Effector memory CD4-positive, alpha-beta T cell (primary cell): ENCODE results near the gene NFATC2IP.
A peak's percentile ranks its signal among the peaks of the same experiment; 100 is the strongest.

ENCODE experiments used
- DNase-seq, 3 donors: peaks; one replicate each; pipeline ENCODE4 v3.0.0-alpha.2; 2020
- H3K27ac ChIP-seq: 2 replicates; pipeline ENCODE4 v1.7.0; 2013; ENCODE audit warnings: mild to moderate bottlenecking, low read length, moderate library complexity; ENCODE audit not compliant: insufficient read depth, poor library complexity, severe bottlenecking
- H3K27me3 ChIP-seq: replicated peaks from 2 replicates; pipeline ENCODE4 v1.7.0; 2013; ENCODE audit warnings: mild to moderate bottlenecking, low read length; ENCODE audit not compliant: insufficient read depth, control insufficient read depth, poor library complexity, severe bottlenecking
- H3K36me3 ChIP-seq: 2 replicates; pipeline ENCODE4 v1.7.0; 2013; ENCODE audit warnings: mild to moderate bottlenecking, low read length, moderate library complexity; ENCODE audit not compliant: control insufficient read depth, insufficient read depth
- H3K4me1 ChIP-seq: 2 replicates; pipeline ENCODE4 v1.7.0; 2013; ENCODE audit warnings: low read length, mild to moderate bottlenecking; ENCODE audit not compliant: control insufficient read depth, insufficient read depth, poor library complexity, severe bottlenecking
- H3K4me3 ChIP-seq: 2 replicates; pipeline ENCODE4 v1.7.0; 2013; ENCODE audit warnings: low read length, low read depth, mild to moderate bottlenecking; ENCODE audit not compliant: insufficient read depth, poor library complexity, severe bottlenecking
- H3K9me3 ChIP-seq: 2 replicates; pipeline ENCODE4 v1.7.0; 2013; ENCODE audit warnings: mild to moderate bottlenecking, low read length, moderate library complexity; ENCODE audit not compliant: control insufficient read depth

Gene NFATC2IP

GRCh38 chr16:28912558-28912957, 38.2 kb upstream of the NFATC2IP start:
- Histone ChIP-seq H3K4me1 (no peaks in the 10 kb centered on the region), H3K27me3 (no peaks in the 10 kb centered on the region), H3K4me3 (no peak overlapping the region), H3K9me3 (no peaks in the 10 kb centered on the region), H3K36me3 (peaks cover 27% of the 10 kb centered on the region), H3K27ac (no peak overlapping the region)
- DNase-seq = no peak

GRCh38 chr16:28913946-28914724, 36.6 kb upstream of the NFATC2IP start:
- Histone ChIP-seq H3K9me3 (no peaks in the 10 kb centered on the region), H3K27ac (no peak overlapping the region), H3K36me3 (peaks cover 26% of the 10 kb centered on the region), H3K27me3 (no peaks in the 10 kb centered on the region), H3K4me3 (no peak overlapping the region), H3K4me1 (no peaks in the 10 kb centered on the region)
- DNase-seq = no peak

- Histone ChIP-seq H3K27me3 (no peaks in the 10 kb centered on the region), H3K9me3 (no peaks in the 10 kb centered on the region), H3K36me3 (peaks cover 33% of the 10 kb centered on the region), H3K4me3 (no peak overlapping the region), H3K4me1 (no peaks in the 10 kb centered on the region), H3K27ac (no peak overlapping the region)
- DNase-seq = no peak
Observed at GRCh38 chr16:28915181-28915580, 35.6 kb upstream of the NFATC2IP start.

GRCh38 chr16:28917095-28917494, 33.6 kb upstream of the NFATC2IP start:
- Histone ChIP-seq H3K4me1 (no peaks in the 10 kb centered on the region), H3K27me3 (no peaks in the 10 kb centered on the region)

GRCh38 chr16:28918698-28919097, 32.0 kb upstream of the NFATC2IP start:
- no peaks in the 10 kb centered on the region for H3K27me3 ChIP-seq
- no peaks in the 10 kb centered on the region for H3K4me1 ChIP-seq
- H3K36me3 ChIP-seq = peaks cover 33% of the 10 kb centered on the region
- H3K4me3 ChIP-seq = no peak overlapping the region
- no peak overlapping the region for H3K27ac ChIP-seq
- no peaks in the 10 kb centered on the region for H3K9me3 ChIP-seq
- DNase-seq = no peak

More at GRCh38 chr16:28917095-28917494, 33.6 kb upstream of the NFATC2IP start:
- no peak for DNase-seq
- Histone ChIP-seq H3K9me3 (no peaks in the 10 kb centered on the region), H3K4me3 (no peak overlapping the region), H3K27ac (no peak overlapping the region), H3K36me3 (peaks cover 33% of the 10 kb centered on the region)

- Histone ChIP-seq H3K4me3 (no peak overlapping the region), H3K27me3 (no peaks in the 10 kb centered on the region), H3K27ac (no peak overlapping the region), H3K9me3 (no peaks in the 10 kb centered on the region), H3K36me3 (peaks cover 8% of the 10 kb centered on the region), H3K4me1 (peaks cover 11% of the 10 kb centered on the region)
- no peak for DNase-seq
Observed at GRCh38 chr16:28923231-28923587, 27.5 kb upstream of the NFATC2IP start.

GRCh38 chr16:28923652-28924398, 26.9 kb upstream of the NFATC2IP start:
- no peak for DNase-seq
- peaks cover 8% of the 10 kb centered on the region for H3K36me3 ChIP-seq
- peak overlapping the region; percentile 97 for H3K27ac ChIP-seq
- no peak overlapping the region for H3K4me3 ChIP-seq
- H3K9me3 ChIP-seq = no peaks in the 10 kb centered on the region
- H3K4me1 ChIP-seq = peaks cover 11% of the 10 kb centered on the region
- H3K27me3 ChIP-seq = no peaks in the 10 kb centered on the region

GRCh38 chr16:28924399-28924761, 26.4 kb upstream of the NFATC2IP start:
- DNase-seq = no peak
- no peaks in the 10 kb centered on the region for H3K27me3 ChIP-seq
- peaks cover 11% of the 10 kb centered on the region for H3K4me1 ChIP-seq
- H3K27ac ChIP-seq = peak overlapping the region; percentile 97
- H3K36me3 ChIP-seq = peaks cover 4% of the 10 kb centered on the region
- H3K4me3 ChIP-seq = peak overlapping the region; percentile 98
- no peaks in the 10 kb centered on the region for H3K9me3 ChIP-seq

- Histone ChIP-seq H3K27me3 (no peaks in the 10 kb centered on the region), H3K4me1 (peaks cover 11% of the 10 kb centered on the region), H3K27ac (peak within 1 kb of the TSS; percentile 97), H3K4me3 (peak within 1 kb of the TSS; percentile 98), H3K36me3 (peaks cover 1% of the 10 kb centered on the region), H3K9me3 (no peaks in the 10 kb centered on the region)
- DNase-seq = peak; percentile 87 to 93 (median 89)
Observed at GRCh38 chr16:28924762-28925385, 25.9 kb upstream of the NFATC2IP start, which contains the start of gene RABEP2. Gene RABEP2 (minus strand): TSS chr16:28925238. CDS start chr16:28925163, 75 bp downstream.
